ENCODE measurements around the gene ATP5MC3.

ATP5MC3 gene

GRCh38 chr2:175147186-175147585 lies 34.3 kb downstream of the ATP5MC3 start:
- Histone ChIP-seq H3K4me3 (ENCODE audit: low read length in 2 of 2) (no peak overlapping the region), H3K4me1 (ENCODE audit: control insufficient read depth, insufficient read depth, low read length) (no peaks in the 10 kb centered on the region), H3K27me3 (ENCODE audit: control insufficient read depth in 1 of 2, insufficient read depth in 2 of 2, low read length in 2 of 2) (no peaks in the 10 kb centered on the region), H3K9ac (ENCODE audit: low read length in 2 of 2) (no peak overlapping the region), H3K27ac (ENCODE audit: low read length) (no peak overlapping the region), H3K36me3 (ENCODE audit: control insufficient read depth in 2 of 2, insufficient read depth in 2 of 2, low read length in 2 of 2) (peaks cover 5 to 10% of the 10 kb centered on the region in 2 donors), H3K9me3 (ENCODE audit: control insufficient read depth in 2 of 2, low read length in 2 of 2) (no peaks in the 10 kb centered on the region)

GRCh38 chr2:175143678-175144077 lies 37.8 kb downstream of the ATP5MC3 start:
- H3K27me3 ChIP-seq (ENCODE audit: control insufficient read depth in 1 of 2, insufficient read depth in 2 of 2, low read length in 2 of 2), result no peaks in the 10 kb centered on the region
- H3K9ac ChIP-seq (ENCODE audit: low read length in 2 of 2), result no peak overlapping the region
- peaks cover 0 to 5% of the 10 kb centered on the region in 2 donors for H3K36me3 ChIP-seq (ENCODE audit: control insufficient read depth in 2 of 2, insufficient read depth in 2 of 2, low read length in 2 of 2)
- no peak overlapping the region for H3K4me3 ChIP-seq (ENCODE audit: low read length in 2 of 2)
- no peaks in the 10 kb centered on the region for H3K4me1 ChIP-seq (ENCODE audit: control insufficient read depth, insufficient read depth, low read length)
- H3K27ac ChIP-seq (ENCODE audit: low read length), result no peak overlapping the region
- H3K9me3 ChIP-seq (ENCODE audit: control insufficient read depth in 2 of 2, low read length in 2 of 2), result no peaks in the 10 kb centered on the region

- no peak overlapping the region for H3K4me3 ChIP-seq (ENCODE audit: low read length in 2 of 2)
- no peak overlapping the region for H3K9ac ChIP-seq (ENCODE audit: low read length in 2 of 2)
- no peaks in the 10 kb centered on the region for H3K4me1 ChIP-seq (ENCODE audit: control insufficient read depth, insufficient read depth, low read length)
- H3K36me3 ChIP-seq (ENCODE audit: control insufficient read depth in 2 of 2, insufficient read depth in 2 of 2, low read length in 2 of 2), result peaks cover 0 to 5% of the 10 kb centered on the region in 2 donors
- H3K9me3 ChIP-seq (ENCODE audit: control insufficient read depth in 2 of 2, low read length in 2 of 2), result no peaks in the 10 kb centered on the region
- H3K27ac ChIP-seq (ENCODE audit: low read length), result no peak overlapping the region
- no peaks in the 10 kb centered on the region for H3K27me3 ChIP-seq (ENCODE audit: control insufficient read depth in 1 of 2, insufficient read depth in 2 of 2, low read length in 2 of 2)
Measured at GRCh38 chr2:175143191-175143590, 38.3 kb downstream of the ATP5MC3 start.

- Histone ChIP-seq H3K9ac (ENCODE audit: low read length in 2 of 2) (no peak overlapping the region), H3K27me3 (ENCODE audit: control insufficient read depth in 1 of 2, insufficient read depth in 2 of 2, low read length in 2 of 2) (no peaks in the 10 kb centered on the region), H3K4me1 (ENCODE audit: control insufficient read depth, insufficient read depth, low read length) (no peaks in the 10 kb centered on the region), H3K4me3 (ENCODE audit: low read length in 2 of 2) (no peak overlapping the region), H3K36me3 (ENCODE audit: control insufficient read depth in 2 of 2, insufficient read depth in 2 of 2, low read length in 2 of 2) (peaks cover 1 to 5% of the 10 kb centered on the region in 2 donors), H3K27ac (ENCODE audit: low read length) (no peak overlapping the region), H3K9me3 (ENCODE audit: control insufficient read depth in 2 of 2, low read length in 2 of 2) (no peaks in the 10 kb centered on the region)
Measured at GRCh38 chr2:175140332-175140731, 41.2 kb downstream of the ATP5MC3 start.

GRCh38 chr2:175137793-175138192 lies 43.7 kb downstream of the ATP5MC3 start:
- H3K27me3 ChIP-seq (ENCODE audit: control insufficient read depth in 1 of 2, insufficient read depth in 2 of 2, low read length in 2 of 2), result no peaks in the 10 kb centered on the region
- H3K9ac ChIP-seq (ENCODE audit: low read length in 2 of 2), result no peak overlapping the region
- peaks cover under 1 to 3% of the 10 kb centered on the region in 2 donors for H3K36me3 ChIP-seq (ENCODE audit: control insufficient read depth in 2 of 2, insufficient read depth in 2 of 2, low read length in 2 of 2)
- H3K4me1 ChIP-seq (ENCODE audit: control insufficient read depth, insufficient read depth, low read length), result no peaks in the 10 kb centered on the region
- H3K9me3 ChIP-seq (ENCODE audit: control insufficient read depth in 2 of 2, low read length in 2 of 2), result no peaks in the 10 kb centered on the region
- H3K4me3 ChIP-seq (ENCODE audit: low read length in 2 of 2), result no peak overlapping the region
- no peak overlapping the region for H3K27ac ChIP-seq (ENCODE audit: low read length)

- Histone ChIP-seq H3K27me3 (ENCODE audit: control insufficient read depth in 1 of 2, insufficient read depth in 2 of 2, low read length in 2 of 2) (no peaks in the 10 kb centered on the region), H3K9ac (ENCODE audit: low read length in 2 of 2) (no peak overlapping the region), H3K4me1 (ENCODE audit: control insufficient read depth, insufficient read depth, low read length) (no peaks in the 10 kb centered on the region), H3K9me3 (ENCODE audit: control insufficient read depth in 2 of 2, low read length in 2 of 2) (no peaks in the 10 kb centered on the region), H3K27ac (ENCODE audit: low read length) (no peak overlapping the region), H3K4me3 (ENCODE audit: low read length in 2 of 2) (no peak overlapping the region), H3K36me3 (ENCODE audit: control insufficient read depth in 2 of 2, insufficient read depth in 2 of 2, low read length in 2 of 2) (peaks cover 0 to 3% of the 10 kb centered on the region in 2 donors)
Measured at GRCh38 chr2:175136334-175137215, 44.9 kb downstream of the ATP5MC3 start.

GRCh38 chr2:175135862-175136261 lies 45.6 kb downstream of the ATP5MC3 start:
- no peak overlapping the region for H3K27ac ChIP-seq (ENCODE audit: low read length)

GRCh38 chr2:175135177-175135576 lies 46.3 kb downstream of the ATP5MC3 start:
- Histone ChIP-seq H3K9me3 (ENCODE audit: control insufficient read depth in 2 of 2, low read length in 2 of 2) (no peaks in the 10 kb centered on the region), H3K4me3 (ENCODE audit: low read length in 2 of 2) (no peak overlapping the region), H3K36me3 (ENCODE audit: control insufficient read depth in 2 of 2, insufficient read depth in 2 of 2, low read length in 2 of 2) (peaks cover 0 to 3% of the 10 kb centered on the region in 2 donors), H3K4me1 (ENCODE audit: control insufficient read depth, insufficient read depth, low read length) (no peaks in the 10 kb centered on the region), H3K27ac (ENCODE audit: low read length) (no peak overlapping the region), H3K9ac (ENCODE audit: low read length in 2 of 2) (no peak overlapping the region), H3K27me3 (ENCODE audit: control insufficient read depth in 1 of 2, insufficient read depth in 2 of 2, low read length in 2 of 2) (no peaks in the 10 kb centered on the region)

More at GRCh38 chr2:175135862-175136261, 45.6 kb downstream of the ATP5MC3 start:
- H3K9me3 ChIP-seq (ENCODE audit: control insufficient read depth in 2 of 2, low read length in 2 of 2), result no peaks in the 10 kb centered on the region
- no peak overlapping the region for H3K4me3 ChIP-seq (ENCODE audit: low read length in 2 of 2)
- H3K27me3 ChIP-seq (ENCODE audit: control insufficient read depth in 1 of 2, insufficient read depth in 2 of 2, low read length in 2 of 2), result no peaks in the 10 kb centered on the region
- no peak overlapping the region for H3K9ac ChIP-seq (ENCODE audit: low read length in 2 of 2)
- peaks cover 0 to 3% of the 10 kb centered on the region in 2 donors for H3K36me3 ChIP-seq (ENCODE audit: control insufficient read depth in 2 of 2, insufficient read depth in 2 of 2, low read length in 2 of 2)
- no peaks in the 10 kb centered on the region for H3K4me1 ChIP-seq (ENCODE audit: control insufficient read depth, insufficient read depth, low read length)

GRCh38 chr2:175131252-175131651 lies 50.3 kb downstream of the ATP5MC3 start:
- H3K36me3 ChIP-seq (ENCODE audit: control insufficient read depth in 2 of 2, insufficient read depth in 2 of 2, low read length in 2 of 2), result peaks cover 2 to 3% of the 10 kb centered on the region in 2 donors
- H3K4me1 ChIP-seq (ENCODE audit: control insufficient read depth, insufficient read depth, low read length), result no peaks in the 10 kb centered on the region
- no peaks in the 10 kb centered on the region for H3K27me3 ChIP-seq (ENCODE audit: control insufficient read depth in 1 of 2, insufficient read depth in 2 of 2, low read length in 2 of 2)
- H3K9me3 ChIP-seq (ENCODE audit: control insufficient read depth in 2 of 2, low read length in 2 of 2), result no peaks in the 10 kb centered on the region
- H3K4me3 ChIP-seq (ENCODE audit: low read length in 2 of 2), result no peak overlapping the region
- H3K27ac ChIP-seq (ENCODE audit: low read length), result no peak overlapping the region
- H3K9ac ChIP-seq (ENCODE audit: low read length in 2 of 2), result no peak overlapping the region

GRCh38 chr2:175126661-175127060 lies 54.8 kb downstream of the ATP5MC3 start:
- Histone ChIP-seq H3K27me3 (ENCODE audit: control insufficient read depth in 1 of 2, insufficient read depth in 2 of 2, low read length in 2 of 2) (no peaks in the 10 kb centered on the region), H3K4me3 (ENCODE audit: low read length in 2 of 2) (no peak overlapping the region)

More at GRCh38 chr2:175126661-175127060, 54.8 kb downstream of the ATP5MC3 start:
- Histone ChIP-seq H3K9ac (ENCODE audit: low read length in 2 of 2) (no peak overlapping the region), H3K9me3 (ENCODE audit: control insufficient read depth in 2 of 2, low read length in 2 of 2) (no peaks in the 10 kb centered on the region), H3K4me1 (ENCODE audit: control insufficient read depth, insufficient read depth, low read length) (no peaks in the 10 kb centered on the region), H3K36me3 (ENCODE audit: control insufficient read depth in 2 of 2, insufficient read depth in 2 of 2, low read length in 2 of 2) (peaks cover 0 to 2% of the 10 kb centered on the region in 2 donors), H3K27ac (ENCODE audit: low read length) (no peak overlapping the region)

All from stomach smooth muscle (tissue), 2 donors.